HG02938 (cell line): ENCODE data around the gene INPP4B.

Experiments used
- ATAC-seq: cut with Tn5 transposase; IDR thresholded peaks from one replicate; pipeline ENCODE4 v1.9.1; 2021; ENCODE audit warnings: mild to moderate bottlenecking, moderate library complexity; ENCODE audit not compliant: unreplicated experiment

Gene INPP4B

GRCh38 chr4:142316913-142317312 is 529.2 kb downstream of the INPP4B start:
- no peak for ATAC-seq

- no peak for ATAC-seq
Observed at GRCh38 chr4:142316025-142316424, 530.1 kb downstream of the INPP4B start.

- no peak for ATAC-seq
Observed at GRCh38 chr4:142314686-142315085, 531.4 kb downstream of the INPP4B start.

GRCh38 chr4:142314247-142314646 is 531.9 kb downstream of the INPP4B start:
- ATAC-seq, result no peak

GRCh38 chr4:142312391-142312790 is 533.7 kb downstream of the INPP4B start:
- ATAC-seq, result no peak

GRCh38 chr4:142311916-142312315 is 534.2 kb downstream of the INPP4B start:
- ATAC-seq, result no peak

GRCh38 chr4:142309772-142310171 is 536.3 kb downstream of the INPP4B start:
- ATAC-seq, result no peak

GRCh38 chr4:142307857-142308256 is 538.2 kb downstream of the INPP4B start:
- no peak for ATAC-seq

GRCh38 chr4:142297313-142297712 is 548.8 kb downstream of the INPP4B start:
- no peak for ATAC-seq

- no peak for ATAC-seq
Observed at GRCh38 chr4:142293536-142293935, 552.6 kb downstream of the INPP4B start.

GRCh38 chr4:142292231-142292630 is 553.9 kb downstream of the INPP4B start:
- ATAC-seq, result no peak

- no peak for ATAC-seq
Observed at GRCh38 chr4:142291299-142292050, 554.6 kb downstream of the INPP4B start.

GRCh38 chr4:142287371-142287770 is 558.7 kb downstream of the INPP4B start:
- ATAC-seq, result no peak

GRCh38 chr4:142285222-142285583 is 560.9 kb downstream of the INPP4B start:
- no peak for ATAC-seq

- no peak for ATAC-seq
Observed at GRCh38 chr4:142284402-142285221, 561.5 kb downstream of the INPP4B start.

- no peak for ATAC-seq
Observed at GRCh38 chr4:142282870-142283431, 563.1 kb downstream of the INPP4B start.

GRCh38 chr4:142281999-142282398 is 564.1 kb downstream of the INPP4B start:
- no peak for ATAC-seq

- no peak for ATAC-seq
Observed at GRCh38 chr4:142278663-142279062, 567.4 kb downstream of the INPP4B start.

GRCh38 chr4:142278171-142278570 is 567.9 kb downstream of the INPP4B start:
- no peak for ATAC-seq

- ATAC-seq, result no peak
Observed at GRCh38 chr4:142274137-142274536, 572.0 kb downstream of the INPP4B start.

- no peak for ATAC-seq
Observed at GRCh38 chr4:142272452-142272851, 573.6 kb downstream of the INPP4B start.

GRCh38 chr4:142271832-142272231 is 574.3 kb downstream of the INPP4B start:
- no peak for ATAC-seq
